HepG2 (cell line): ENCODE results near the gene CAPN10. TPM values are rescaled to one million over a fixed set of nuclear protein-coding genes. Genes with fewer than 3 reads are reported as not detected.
A peak's percentile ranks its signal among the peaks of the same experiment; 100 is the strongest.

Experiments used
- ATM ChIP-seq: fragments of 450-650 bp; IDR thresholded peaks from 2 replicates; pipeline ENCODE4 v1.7.1; 2017; ENCODE audit warnings: mild to moderate bottlenecking, borderline replicate concordance
- CTCF ChIP-seq: sonication (generic); formaldehyde crosslinking; IDR thresholded peaks from 2 replicates; pipeline ENCODE4 v1.5.0; 2020; ENCODE audit warnings: mild to moderate bottlenecking, missing genetic modification reagents, moderate library complexity
- DR1 ChIP-seq: sonication (generic); formaldehyde crosslinking; IDR thresholded peaks from 2 replicates; pipeline ENCODE4 v1.8.0; 2021; ENCODE audit warnings: mild to moderate bottlenecking, missing genetic modification reagents, inconsistent platforms
- FOXA1 ChIP-seq, 2 experiments: fragments of 450-650 bp in 1 of 2; sonication (generic) in 1 of 2; formaldehyde crosslinking in 1 of 2; IDR thresholded peaks; 2 replicates each; pipeline versions ENCODE4 v1.4.0 to v1.6.1; 2016 to 2020; ENCODE audit warnings: missing genetic modification reagents in 1 of 2
- JUNB ChIP-seq: sonication (generic); formaldehyde crosslinking; IDR thresholded peaks from 2 replicates; pipeline ENCODE4 v1.8.0; 2022; ENCODE audit warnings: missing genetic modification reagents, mild to moderate bottlenecking, borderline replicate concordance
- LBX2 ChIP-seq: sonication (generic); formaldehyde crosslinking; IDR thresholded peaks from 2 replicates; pipeline ENCODE4 v1.5.0; 2020; ENCODE audit warnings: missing genetic modification reagents, mild to moderate bottlenecking, borderline replicate concordance
- POLR2AphosphoS2 ChIP-seq: IDR thresholded peaks from 2 replicates; pipeline ENCODE4 v1.6.1; 2011; ENCODE audit warnings: low read depth, low read length, improper control_type of control experiment
- RBM22 ChIP-seq: fragments of 200-400 bp; formaldehyde crosslinking; optimal IDR thresholded peaks from 2 replicates; pipeline ENCODE3; 2017; ENCODE audit warnings: mild to moderate bottlenecking, low read length, moderate library complexity
- SNAPC4 ChIP-seq: sonication (generic); formaldehyde crosslinking; IDR thresholded peaks from 2 replicates; pipeline ENCODE4 v1.4.0; 2020; ENCODE audit warnings: mild to moderate bottlenecking, missing genetic modification reagents
- TIGD3 ChIP-seq: sonication (generic); formaldehyde crosslinking; IDR thresholded peaks from 2 replicates; pipeline ENCODE4 v1.5.1; 2020; ENCODE audit warnings: mild to moderate bottlenecking, missing genetic modification reagents, borderline replicate concordance
- XBP1 ChIP-seq: sonication (generic); formaldehyde crosslinking; IDR thresholded peaks from 2 replicates; pipeline ENCODE4 v1.5.0; 2020; ENCODE audit warnings: missing genetic modification reagents
- ZNF253 ChIP-seq: sonication (generic); formaldehyde crosslinking; IDR thresholded peaks from 2 replicates; pipeline ENCODE4 v1.8.0; 2022; ENCODE audit warnings: mild to moderate bottlenecking, missing genetic modification reagents, borderline replicate concordance
- ZNF296 ChIP-seq: sonication (generic); formaldehyde crosslinking; conservative IDR thresholded peaks from 2 replicates; pipeline ENCODE4 v1.5.0; 2020; ENCODE audit warnings: mild to moderate bottlenecking, missing genetic modification reagents
- ZNF746 ChIP-seq: sonication (generic); formaldehyde crosslinking; IDR thresholded peaks from 2 replicates; pipeline ENCODE4 v1.8.0; 2022; ENCODE audit warnings: mild to moderate bottlenecking, missing genetic modification reagents
- ZNF784 ChIP-seq: sonication (generic); formaldehyde crosslinking; IDR thresholded peaks from 2 replicates; pipeline ENCODE4 v1.5.1; 2020; ENCODE audit warnings: missing genetic modification reagents, mild to moderate bottlenecking, borderline replicate concordance
- ZNF800 ChIP-seq: sonication (generic); formaldehyde crosslinking; IDR thresholded peaks from 2 replicates; pipeline ENCODE4 v1.4.0; 2020; ENCODE audit warnings: missing genetic modification reagents
- polyA plus RNA-seq, 8 experiments: library from polyadenylated mRNA; depleted of rRNA in 3 of 8; stranded (reverse) in 7 of 8; unstranded in 1 of 8; fragments of >200 nt; fragmentation: Illumina TruSeq in 4 of 8; extraction: Trizol in 4 of 8; gene quantifications; 2 replicates each; pipeline versions ENCODE4 v1.2.1 to v1.2.3, GENCODE V29; 2011 to 2016; ENCODE audit warnings: low read depth in 4 of 8, missing spikeins in 1 of 8, mixed read lengths in 1 of 8; ENCODE audit not compliant: insufficient read depth in 1 of 8
- total RNA-seq, 5 experiments: library from RNA; depleted of rRNA; stranded (reverse); fragments of >200 nt; fragmentation: Illumina TruSeq; extraction: Trizol; gene quantifications; 2 replicates each; pipeline ENCODE4 v1.2.3, GENCODE V29; 2016; ENCODE audit warnings: low read depth in 1 of 5

CAPN10 gene
- total and polyA plus RNA-seq, 2 of the 13 experiments (the other 11 are each of a cell fraction or from before 2014, with no cell fraction given): 27.6 to 32.4 TPM

GRCh38 chr2:240560480-240561324, 25.8 kb upstream of the CAPN10 start (continued):
- TF ChIP-seq JUNB (CRISPR knock-in tag) (no peak), POLR2AphosphoS2 (peak; percentile 48; the same call in 1 of the 2 replicates), DR1 (CRISPR knock-in tag) (peak; percentile 96), ZNF253 (CRISPR knock-in tag) (no peak), TIGD3 (peak; percentile 86; the same call in 1 of the 2 replicates), SNAPC4 (no peak; the same call in 1 of the 2 replicates), ATM (no peak), ZNF784 (peak; percentile 98), ZNF296 (CRISPR knock-in tag) (no peak), XBP1 (no peak), ZNF746 (peak; percentile 72), LBX2 (peak; percentile 98), FOXA1 (IDR thresholded peaks at IDR 0.05) (no peak), FOXA1 (CRISPR knock-in tag; IDR thresholded peaks at IDR 0.05) (no peak), RBM22 (no peak), ZNF800 (CRISPR knock-in tag) (no peak; the same call in none of the 2 replicates), CTCF (peak; percentile 51)
